Lung (tissue), 12 donors: ENCODE results near the gene CHD9. TPM values are rescaled to one million over a fixed set of nuclear protein-coding genes. Genes with fewer than 3 reads are reported as not detected.

Source experiments
- ATAC-seq: fragments of 200-7000 bp; cut with Tn5 transposase; one replicate; pipeline ENCODE4 v1.9.1; 2020; ENCODE audit warnings: moderate number of reproducible peaks; ENCODE audit not compliant: insufficient read depth, low FRiP score
- DNase-seq, 3 donors: peaks; one replicate each; pipeline ENCODE4 v3.0.0-alpha.2; 2013 to 2017
- H3K27ac ChIP-seq, 2 donors: one replicate each; pipeline ENCODE4 v1.5.1; 2013; ENCODE audit warnings: mild to moderate bottlenecking in 2 of 2, moderate library complexity in 2 of 2, control low read depth in 1 of 2, inconsistent platforms in 1 of 2, low read depth in 1 of 2, low read length in 1 of 2
- H3K27me3 ChIP-seq, 3 donors: one replicate each; pipeline ENCODE4 v1.5.1; 2013; ENCODE audit warnings: low read length in 2 of 3; ENCODE audit not compliant: control insufficient read depth in 3 of 3, insufficient read depth in 3 of 3
- H3K36me3 ChIP-seq, 4 donors: one replicate each; pipeline ENCODE4 v1.5.1; 2013; ENCODE audit warnings: low read length in 4 of 4, mild to moderate bottlenecking in 1 of 4, moderate library complexity in 1 of 4; ENCODE audit not compliant: control insufficient read depth in 4 of 4, insufficient read depth in 4 of 4
- H3K4me1 ChIP-seq, 5 donors: one replicate each; pipeline ENCODE4 v1.5.1; 2013; ENCODE audit warnings: low read length in 5 of 5, mild to moderate bottlenecking in 2 of 5, moderate library complexity in 1 of 5; ENCODE audit not compliant: control insufficient read depth in 5 of 5, insufficient read depth in 5 of 5
- H3K4me3 ChIP-seq: one replicate; pipeline ENCODE4 v1.5.1; 2013; ENCODE audit warnings: mild to moderate bottlenecking, control low read depth, moderate library complexity
- H3K9ac ChIP-seq, 2 donors: one replicate each; pipeline ENCODE4 v1.5.1; 2013; ENCODE audit warnings: low read length in 2 of 2, control low read depth in 1 of 2; ENCODE audit not compliant: insufficient read depth in 1 of 2
- H3K9me3 ChIP-seq, 4 donors: one replicate each; pipeline ENCODE4 v1.5.1; 2013; ENCODE audit warnings: low read length in 3 of 4, mild to moderate bottlenecking in 1 of 4, moderate library complexity in 1 of 4; ENCODE audit not compliant: control insufficient read depth in 4 of 4, insufficient read depth in 3 of 4
- CTCF ChIP-seq: IDR thresholded peaks from 2 replicates; pipeline ENCODE4 v1.5.1; 2012; ENCODE audit warnings: mild to moderate bottlenecking; ENCODE audit errors: control extremely low read depth, extremely low read depth
- WGBS, 2 donors: extraction: QIAGEN DNeasy Blood & Tissue Kit; methylation state at CpG; one replicate each; pipeline ENCODE4 v1.1.7; 2013; 5-methylcytosine and 5-hydroxymethylcytosine counted together
- polyA plus RNA-seq, 2 donors: library from polyadenylated mRNA; stranded (reverse); fragments of 200-250 nt; gene quantifications; one replicate each; pipeline ENCODE4 v1.2.1, GENCODE V29; 2013
- total RNA-seq, 2 donors: library from RNA; depleted of rRNA in 1 of 2; stranded (reverse); fragments of >200 nt in 1 of 2; gene quantifications; one replicate each; pipeline ENCODE4 v1.2.1, GENCODE V29; 2014 to 2021
- donor health status: control.
- donor health status: control.
- donor health status: Bipolar disorder and iron deficiency.
- donor health status: healthy.
- donor health status: DM: yes; HTN: yes; CAD: no.

Gene CHD9
- total and polyA plus RNA-seq, 4 donors = 12.7 to 138 (median 39.4) TPM

DNA sequence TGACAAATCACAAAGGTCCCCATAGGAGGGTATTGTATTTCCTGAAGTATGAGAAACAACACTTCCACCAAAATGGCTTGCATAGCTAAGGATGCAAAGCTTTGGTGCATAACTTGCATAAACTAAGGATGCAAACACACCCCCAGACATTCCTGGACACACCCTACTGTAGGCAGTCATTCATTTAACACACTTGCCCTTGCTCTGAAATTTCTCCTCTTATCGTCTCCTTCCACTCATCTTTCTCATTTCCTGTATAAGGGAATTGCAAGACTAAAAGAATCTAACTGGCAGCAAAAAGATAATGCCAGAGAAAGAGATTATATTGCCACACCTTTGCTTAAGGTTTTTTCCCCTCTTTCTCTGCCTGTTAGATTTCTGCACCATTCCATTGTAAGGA lies 28.3 kb downstream of the CHD9 start:
- no peak overlapping the region for H3K9ac ChIP-seq
- DNase-seq (no peak), ATAC-seq (no peak)
- no peaks in the 10 kb centered on the region for H3K9me3 ChIP-seq
- H3K4me1 ChIP-seq = peaks cover 7 to 51% (median 19%) of the 10 kb centered on the region in 5 donors
- TF ChIP-seq CTCF = no peak
- H3K4me3 ChIP-seq = no peak overlapping the region
- 44 to 54% methylated on average over 1 of the region's 1 CpG for WGBS, 2 donors
- H3K36me3 ChIP-seq = no peaks in the 10 kb centered on the region
- no peak overlapping the region for H3K27ac ChIP-seq
- no peaks in the 10 kb centered on the region for H3K27me3 ChIP-seq

GRCh38 chr16:53084141-53084541 lies 29.4 kb downstream of the CHD9 start:
- H3K9me3 ChIP-seq = no peaks in the 10 kb centered on the region
- no peak overlapping the region for H3K9ac ChIP-seq
- H3K4me1 ChIP-seq = peaks cover 7 to 51% (median 17%) of the 10 kb centered on the region in 5 donors
- H3K27me3 ChIP-seq = no peaks in the 10 kb centered on the region
- peak overlapping the region in 1 of 2 donors; percentile 43 for H3K27ac ChIP-seq
- peak; percentile 42 for ATAC-seq
- no peak overlapping the region for H3K4me3 ChIP-seq
- WGBS, 2 donors = 71 to 89% methylated on average over 4 of the region's 4 CpGs
- no peaks in the 10 kb centered on the region for H3K36me3 ChIP-seq
- DNase-seq = no peak
- TF ChIP-seq CTCF = no peak

DNA sequence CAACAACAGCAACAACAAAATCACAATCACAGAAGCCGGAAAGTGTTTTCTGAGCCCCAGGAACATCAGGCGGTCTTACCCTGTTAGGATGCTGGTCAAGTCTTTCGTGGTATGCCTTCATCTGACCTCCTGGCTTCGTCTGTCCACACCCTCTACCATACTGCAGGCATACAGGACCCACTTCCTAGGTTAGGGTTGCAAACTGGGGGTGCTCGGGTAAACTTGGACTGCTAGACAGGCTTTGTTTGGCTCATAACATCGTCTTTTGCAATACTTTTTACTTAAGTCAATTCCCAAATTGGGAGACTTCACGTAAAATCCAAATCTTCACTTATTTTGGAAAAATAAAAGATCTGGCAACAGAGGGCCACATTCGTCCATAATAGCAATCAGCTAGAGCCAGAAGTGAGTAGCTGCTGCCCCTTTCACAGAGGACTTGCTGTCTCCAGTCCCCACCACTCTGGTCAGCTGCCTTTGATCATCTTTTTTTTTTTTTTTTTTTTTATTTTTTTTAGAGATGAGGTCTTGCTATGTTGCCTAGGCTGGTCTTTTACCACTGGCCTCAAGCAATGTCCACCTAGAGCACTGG lies 30.0 kb downstream of the CHD9 start:
- Histone ChIP-seq H3K27ac (peak overlapping the region in 1 of 2 donors; percentile 73), H3K27me3 (no peaks in the 10 kb centered on the region), H3K4me1 (peaks cover 11 to 50% (median 21%) of the 10 kb centered on the region in 5 donors), H3K4me3 (no peak overlapping the region), H3K36me3 (no peaks in the 10 kb centered on the region), H3K9me3 (no peaks in the 10 kb centered on the region), H3K9ac (peak overlapping the region in 1 of 2 donors; percentile 34)
- DNase-seq (peak in 2 of 3 donors; percentile 59 to 62), ATAC-seq (no peak)
- 85 to 87% methylated on average over 8 of the region's 8 CpGs for WGBS, 2 donors
- no peak for TF ChIP-seq CTCF

DNA sequence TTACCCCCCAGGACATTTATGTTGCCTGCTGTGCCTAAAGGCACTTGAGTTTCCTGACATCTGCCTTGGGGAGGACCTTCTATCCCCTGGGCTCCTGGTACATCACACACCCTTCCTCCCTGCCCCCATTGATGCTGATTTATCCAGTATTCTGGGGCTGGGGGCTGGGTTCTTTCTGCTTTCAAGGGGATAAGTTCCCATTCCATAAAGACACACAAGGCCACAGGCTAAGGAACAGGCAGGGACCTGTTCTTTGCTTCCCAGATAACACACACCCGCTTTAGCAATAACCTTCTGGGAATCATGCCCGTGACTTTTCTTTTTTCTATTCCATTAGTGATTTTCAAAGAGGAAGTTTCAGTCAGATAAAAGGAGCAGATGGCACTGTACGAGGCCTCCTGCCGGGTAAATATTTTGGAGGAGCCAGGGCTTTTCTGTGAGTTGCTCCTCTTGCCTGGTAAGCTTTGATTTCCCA lies 30.6 kb downstream of the CHD9 start:
- WGBS, 2 donors = 18 to 30% methylated on average over 4 of the region's 4 CpGs
- no peak for TF ChIP-seq CTCF
- Histone ChIP-seq H3K9ac (peak overlapping the region in 1 of 2 donors; percentile 34), H3K9me3 (no peaks in the 10 kb centered on the region), H3K27ac (peak overlapping the region; percentile 65 to 69), H3K27me3 (no peaks in the 10 kb centered on the region), H3K36me3 (no peaks in the 10 kb centered on the region), H3K4me1 (peaks cover 11 to 50% (median 23%) of the 10 kb centered on the region in 5 donors), H3K4me3 (no peak overlapping the region)
- DNase-seq (peak; percentile 37 to 85 (median 83)), ATAC-seq (no peak)
